Caco-2 (cell line): ENCODE results near the gene SLC39A11. TPM values are rescaled to one million over a fixed set of nuclear protein-coding genes. Genes with fewer than 3 reads are reported as not detected.

Experiments
- BruUV-seq: library from RNA; stranded (reverse); fragments of 400-500 nt; replicated peaks from 2 replicates; lab custom pipeline; 2021; lab: Mats Ljungman, UMichigan
- CTCF ChIA-PET: fragments of 300-600 bp; sonication (Branson Sonifier 250); formaldehyde crosslinking; loops from one replicate; lab custom pipeline; 2022; ENCODE audit warnings: antibody characterized with exemption; lab: Charles Lee
- POLR2A ChIA-PET: fragments of 300-600 bp; sonication (Branson Sonifier 250); formaldehyde crosslinking; loops from one replicate; lab custom pipeline; 2022; ENCODE audit warnings: antibody characterized with exemption; lab: Charles Lee
- DNase-seq, 2 experiments: peaks; one replicate each; pipeline versions ENCODE4 v3.0.0 to v3.0.0-alpha.2; 2020 to 2022
- H3K27me3 ChIP-seq: replicated peaks from 2 replicates; pipeline ENCODE4 v1.6.0; 2011; ENCODE audit warnings: low read length; ENCODE audit not compliant: control insufficient read depth, insufficient read depth
- H3K36me3 ChIP-seq: 2 replicates; pipeline ENCODE4 v1.5.1; 2011; ENCODE audit warnings: low read length; ENCODE audit not compliant: control insufficient read depth, insufficient read depth
- H3K4me1 ChIP-seq: fragments of 250-450 bp; sonication (Bioruptor Pico); 2 replicates; pipeline ENCODE4 v1.5.1; 2020; ENCODE audit warnings: mild to moderate bottlenecking
- H3K4me3 ChIP-seq: 2 replicates; pipeline ENCODE4 v1.5.1; 2011; ENCODE audit warnings: low read depth, mild to moderate bottlenecking, control low read depth, low read length
- H3K9me3 ChIP-seq: fragments of 250-450 bp; sonication (Bioruptor Pico); 2 replicates; pipeline ENCODE4 v1.5.1; 2020; ENCODE audit warnings: mild to moderate bottlenecking, moderate library complexity
- H3K27ac Mint-ChIP-seq: one replicate; pipeline ENCODE4 v1.8.0; 2022; ENCODE audit warnings: mixed read lengths; ENCODE audit not compliant: unreplicated experiment
- H3K27me3 Mint-ChIP-seq: one replicate; pipeline ENCODE4 v1.8.0; 2022; ENCODE audit warnings: mixed read lengths; ENCODE audit not compliant: insufficient read depth, unreplicated experiment
- H3K36me3 Mint-ChIP-seq: one replicate; pipeline ENCODE4 v1.8.0; 2022; ENCODE audit warnings: mild to moderate bottlenecking, mixed read lengths; ENCODE audit not compliant: insufficient read depth, unreplicated experiment
- H3K4me1 Mint-ChIP-seq: one replicate; pipeline ENCODE4 v1.8.0; 2022; ENCODE audit warnings: low read depth, mixed read lengths; ENCODE audit not compliant: unreplicated experiment
- H3K4me3 Mint-ChIP-seq: one replicate; pipeline ENCODE4 v1.8.0; 2022; ENCODE audit warnings: mild to moderate bottlenecking, moderate library complexity, mixed read lengths; ENCODE audit not compliant: unreplicated experiment
- H3K9me3 Mint-ChIP-seq: one replicate; pipeline ENCODE4 v1.8.0; 2022; ENCODE audit warnings: mixed read lengths; ENCODE audit not compliant: unreplicated experiment
- intact Hi-C: fragments of 100-400 bp; cut with micrococcal nuclease; formaldehyde crosslinking; loops from one replicate; pipeline ENCODE4 v1.10.0; 2022; ENCODE audit not compliant: unreplicated experiment
- total RNA-seq: library from RNA; stranded (reverse); gene quantifications from 2 replicates; pipeline ENCODE4 v1.2.3, GENCODE V29; 2022
- TF ChIP-seq, protein P1 (sequence below), 2 experiments: fragments of 200-600 bp in 1 of 2; IDR thresholded peaks; 1 replicate in 1 of 2; 2 replicates in 1 of 2; pipeline versions ENCODE4 v1.5.1 to v1.8.0; 2011 to 2022; ENCODE audit warnings: antibody characterized with exemption in 1 of 2, control low read depth in 1 of 2, inconsistent platforms in 1 of 2, low read depth in 1 of 2, low read length in 1 of 2, mild to moderate bottlenecking in 1 of 2, moderate library complexity in 1 of 2; ENCODE audit not compliant: insufficient read depth in 1 of 2, severe bottlenecking in 1 of 2, unreplicated experiment in 1 of 2

Gene SLC39A11
- total RNA-seq, 1 experiment from 2014 or later: 26.4 TPM

DNA sequence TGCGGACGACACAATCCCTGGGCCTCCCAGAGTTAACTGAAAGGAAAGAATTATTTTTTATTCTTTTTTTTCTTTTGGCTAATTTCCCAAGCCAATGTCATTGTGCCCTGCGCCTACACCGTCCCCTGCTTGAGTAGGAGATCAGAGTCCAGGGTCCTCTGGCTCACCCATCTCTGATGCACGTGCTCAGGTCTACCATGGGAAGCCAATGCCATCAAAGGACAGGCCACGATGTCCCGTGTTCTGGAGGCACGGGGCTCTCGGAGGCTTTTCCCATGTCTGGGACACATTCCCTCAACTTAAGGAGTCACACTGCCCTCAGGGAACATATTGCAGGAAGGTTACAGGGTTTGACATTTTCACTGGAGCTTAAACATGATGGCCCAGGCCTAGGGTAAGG lies 123.7 kb downstream of the SLC39A11 start:
- intact Hi-C loops: no loop called here
- ChIA-PET POLR2A (interaction anchor here (0.6 kb wide), 1 partner anchor 127 kb away, joined by 3 read pairs; no protein-coding TSS in a partner anchor), CTCF (no interaction called here)
- H3K9me3 ChIP-seq: no peaks in the 10 kb centered on the region
- Mint-ChIP-seq H3K27me3 (no peaks in the 10 kb centered on the region), H3K4me1 (no peaks in the 10 kb centered on the region), H3K4me3 (no peak overlapping the region), H3K36me3 (peaks cover 4% of the 10 kb centered on the region), H3K9me3 (peaks cover 8% of the 10 kb centered on the region), H3K27ac (no peak overlapping the region)
- TF ChIP-seq, protein P1, sequence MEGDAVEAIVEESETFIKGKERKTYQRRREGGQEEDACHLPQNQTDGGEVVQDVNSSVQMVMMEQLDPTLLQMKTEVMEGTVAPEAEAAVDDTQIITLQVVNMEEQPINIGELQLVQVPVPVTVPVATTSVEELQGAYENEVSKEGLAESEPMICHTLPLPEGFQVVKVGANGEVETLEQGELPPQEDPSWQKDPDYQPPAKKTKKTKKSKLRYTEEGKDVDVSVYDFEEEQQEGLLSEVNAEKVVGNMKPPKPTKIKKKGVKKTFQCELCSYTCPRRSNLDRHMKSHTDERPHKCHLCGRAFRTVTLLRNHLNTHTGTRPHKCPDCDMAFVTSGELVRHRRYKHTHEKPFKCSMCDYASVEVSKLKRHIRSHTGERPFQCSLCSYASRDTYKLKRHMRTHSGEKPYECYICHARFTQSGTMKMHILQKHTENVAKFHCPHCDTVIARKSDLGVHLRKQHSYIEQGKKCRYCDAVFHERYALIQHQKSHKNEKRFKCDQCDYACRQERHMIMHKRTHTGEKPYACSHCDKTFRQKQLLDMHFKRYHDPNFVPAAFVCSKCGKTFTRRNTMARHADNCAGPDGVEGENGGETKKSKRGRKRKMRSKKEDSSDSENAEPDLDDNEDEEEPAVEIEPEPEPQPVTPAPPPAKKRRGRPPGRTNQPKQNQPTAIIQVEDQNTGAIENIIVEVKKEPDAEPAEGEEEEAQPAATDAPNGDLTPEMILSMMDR (IDR thresholded peaks at IDR 0.05; ENCODE audit: insufficient read depth in 1 of 2, low read depth in 1 of 2, low read length in 1 of 2, severe bottlenecking in 1 of 2, unreplicated experiment in 1 of 2): no peak
- no peaks in the 10 kb centered on the region for H3K36me3 ChIP-seq
- no peak for DNase-seq
- H3K4me3 ChIP-seq: no peak overlapping the region
- no TSS peak for BruUV-seq
- no peaks in the 10 kb centered on the region for H3K4me1 ChIP-seq
- no peaks in the 10 kb centered on the region for H3K27me3 ChIP-seq

DNA sequence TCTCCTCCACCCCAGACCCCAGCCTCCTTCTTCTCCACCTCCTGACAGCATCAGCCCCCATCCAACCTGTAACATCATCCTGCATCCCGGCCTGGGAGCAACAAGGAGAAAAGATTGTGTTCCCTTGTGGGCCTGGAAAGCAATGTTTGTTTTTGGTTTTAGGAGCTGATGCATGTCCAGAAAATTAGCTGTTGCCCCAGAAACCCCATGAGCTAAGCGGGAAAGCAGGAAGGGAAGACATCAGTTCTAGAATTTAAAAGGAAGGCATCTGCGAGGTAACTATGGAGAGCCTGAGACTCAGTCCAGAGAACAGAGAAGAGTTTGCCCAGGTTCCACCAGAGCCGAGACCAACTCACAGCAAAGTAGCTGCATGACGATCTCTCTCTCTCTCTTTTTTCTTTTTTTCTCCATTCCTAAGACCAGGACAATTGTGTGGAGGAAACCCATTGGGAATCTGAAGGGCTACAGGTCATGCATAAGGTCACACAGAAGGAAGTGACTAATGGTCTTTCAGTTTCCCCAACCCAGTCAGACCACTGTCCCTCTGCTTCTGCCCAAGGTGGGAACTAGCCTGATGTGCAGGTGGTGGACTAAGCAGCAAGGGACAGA lies 124.4 kb downstream of the SLC39A11 start:
- ChIA-PET POLR2A (no interaction called here), CTCF (interaction anchor here (1.2 kb wide), 1 partner anchor 18 kb away, joined by 5 read pairs; no protein-coding TSS in a partner anchor)
- Histone ChIP-seq H3K4me1 (no peaks in the 10 kb centered on the region), H3K9me3 (no peaks in the 10 kb centered on the region), H3K4me3 (no peak overlapping the region), H3K27me3 (no peaks in the 10 kb centered on the region), H3K36me3 (no peaks in the 10 kb centered on the region)
- Mint-ChIP-seq H3K27me3 (no peaks in the 10 kb centered on the region), H3K36me3 (peaks cover 4% of the 10 kb centered on the region), H3K4me1 (no peaks in the 10 kb centered on the region), H3K27ac (no peak overlapping the region), H3K4me3 (no peak overlapping the region), H3K9me3 (peaks cover 8% of the 10 kb centered on the region)
- no peak for DNase-seq
- intact Hi-C loops: no loop called here
- TF ChIP-seq, protein P1 (IDR thresholded peaks at IDR 0.05; ENCODE audit: insufficient read depth in 1 of 2, low read depth in 1 of 2, low read length in 1 of 2, severe bottlenecking in 1 of 2, unreplicated experiment in 1 of 2): no peak
- no TSS peak for BruUV-seq

DNA sequence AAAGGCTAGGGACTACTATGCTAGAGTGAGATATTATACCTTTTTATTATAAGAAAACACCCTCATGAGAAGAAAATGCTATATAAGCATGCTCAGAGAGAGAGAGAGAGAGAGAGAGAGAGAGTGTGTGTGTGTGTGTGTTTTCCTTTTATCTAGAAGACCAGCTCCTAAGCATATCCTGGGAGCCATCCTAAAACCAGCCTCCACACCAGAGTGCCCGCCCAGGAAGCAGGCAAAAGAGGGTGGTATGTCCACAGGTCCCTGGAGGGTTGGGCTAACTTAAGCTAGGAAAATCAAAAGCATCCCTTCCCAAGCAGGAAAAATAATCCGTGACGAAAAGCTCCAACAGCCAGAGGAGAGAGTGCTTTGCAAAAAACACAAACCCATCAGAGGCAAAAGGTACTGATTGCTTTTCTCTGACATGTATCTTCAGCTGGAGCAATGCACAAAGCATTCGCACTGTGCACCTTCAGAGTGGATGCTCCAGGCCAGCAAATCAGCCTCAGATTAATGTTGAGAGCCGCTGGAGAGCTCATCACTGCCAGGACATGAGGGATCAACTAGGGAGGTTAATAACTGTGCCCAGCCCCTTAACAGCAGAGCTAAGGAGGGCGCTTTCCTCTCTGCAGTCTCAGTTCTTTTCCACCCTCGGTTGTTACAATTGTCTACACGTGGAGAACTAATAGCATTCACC lies 125.1 kb downstream of the SLC39A11 start:
- no peaks in the 10 kb centered on the region for H3K9me3 ChIP-seq
- no peak for DNase-seq
- intact Hi-C loops: no loop called here
- Mint-ChIP-seq H3K27me3 (no peaks in the 10 kb centered on the region), H3K4me3 (no peak overlapping the region), H3K27ac (no peak overlapping the region), H3K36me3 (peaks cover 3% of the 10 kb centered on the region), H3K4me1 (no peaks in the 10 kb centered on the region), H3K9me3 (peaks cover 8% of the 10 kb centered on the region)
- no peaks in the 10 kb centered on the region for H3K36me3 ChIP-seq
- H3K4me3 ChIP-seq: no peak overlapping the region
- no TSS peak for BruUV-seq
- no peaks in the 10 kb centered on the region for H3K27me3 ChIP-seq
- TF ChIP-seq, protein P1 (IDR thresholded peaks at IDR 0.05; ENCODE audit: insufficient read depth in 1 of 2, low read depth in 1 of 2, low read length in 1 of 2, severe bottlenecking in 1 of 2, unreplicated experiment in 1 of 2): no peak
- ChIA-PET POLR2A (no interaction called here), CTCF (interaction anchor here (1.2 kb wide), 1 partner anchor 19 kb away, joined by 5 read pairs; no protein-coding TSS in a partner anchor)
- H3K4me1 ChIP-seq: no peaks in the 10 kb centered on the region
